GM21737 (cell line): Measurements from ENCODE around the gene HNRNPF.
"Not testable (repeated sequence)": the region's sequence is repeated elsewhere in the genome, so short reads cannot be mapped to it uniquely, and the experiment has no call there.

ENCODE experiments used
- ATAC-seq: cut with Tn5 transposase; IDR thresholded peaks from one replicate; pipeline ENCODE4 v1.9.1; 2021; ENCODE audit warnings: mild to moderate bottlenecking, moderate library complexity; ENCODE audit not compliant: unreplicated experiment

HNRNPF gene

GRCh38 chr10:43396928-43397624 is 11.9 kb downstream of the HNRNPF start:
- ATAC-seq, result peak; percentile 82

GRCh38 chr10:43396061-43396927 is 12.7 kb downstream of the HNRNPF start:
- peak; percentile 61 for ATAC-seq

- ATAC-seq, result no peak
Measured at GRCh38 chr10:43395571-43396060, 13.4 kb downstream of the HNRNPF start.

GRCh38 chr10:43394868-43395267 is 14.1 kb downstream of the HNRNPF start:
- ATAC-seq, result no peak

- no peak for ATAC-seq
Measured at GRCh38 chr10:43393606-43394360, 15.2 kb downstream of the HNRNPF start.

- not testable (repeated sequence) for ATAC-seq
Measured at GRCh38 chr10:43393186-43393585, 15.8 kb downstream of the HNRNPF start.

GRCh38 chr10:43392748-43393147 is 16.2 kb downstream of the HNRNPF start:
- ATAC-seq, result no peak

GRCh38 chr10:43391496-43391895 is 17.5 kb downstream of the HNRNPF start:
- no peak for ATAC-seq

- ATAC-seq, result no peak
Measured at GRCh38 chr10:43390759-43391158, 18.2 kb downstream of the HNRNPF start.

GRCh38 chr10:43390333-43390732 is 18.7 kb downstream of the HNRNPF start:
- no peak for ATAC-seq

GRCh38 chr10:43389867-43390266 is 19.1 kb downstream of the HNRNPF start:
- ATAC-seq, result no peak

GRCh38 chr10:43387678-43388032 is 21.3 kb downstream of the HNRNPF start:
- ATAC-seq, result no peak

- no peak for ATAC-seq
Measured at GRCh38 chr10:43386981-43387677, 21.9 kb downstream of the HNRNPF start.

GRCh38 chr10:43386549-43386948 is 22.4 kb downstream of the HNRNPF start:
- ATAC-seq, result no peak

GRCh38 chr10:43385412-43386004 is 23.5 kb downstream of the HNRNPF start:
- ATAC-seq, result no peak

GRCh38 chr10:43384252-43385221 is 24.4 kb downstream of the HNRNPF start:
- no peak for ATAC-seq

GRCh38 chr10:43383204-43383971 is 25.6 kb downstream of the HNRNPF start:
- no peak for ATAC-seq

GRCh38 chr10:43380610-43381222 is 28.3 kb downstream of the HNRNPF start:
- ATAC-seq, result no peak
